ENCODE data around the gene KCNC1. TPM values are rescaled to one million over a fixed set of nuclear protein-coding genes. Genes with fewer than 3 reads are reported as not detected.

Gene KCNC1
- total RNA-seq, 2 donors from 2014 or later: not detected

DNA sequence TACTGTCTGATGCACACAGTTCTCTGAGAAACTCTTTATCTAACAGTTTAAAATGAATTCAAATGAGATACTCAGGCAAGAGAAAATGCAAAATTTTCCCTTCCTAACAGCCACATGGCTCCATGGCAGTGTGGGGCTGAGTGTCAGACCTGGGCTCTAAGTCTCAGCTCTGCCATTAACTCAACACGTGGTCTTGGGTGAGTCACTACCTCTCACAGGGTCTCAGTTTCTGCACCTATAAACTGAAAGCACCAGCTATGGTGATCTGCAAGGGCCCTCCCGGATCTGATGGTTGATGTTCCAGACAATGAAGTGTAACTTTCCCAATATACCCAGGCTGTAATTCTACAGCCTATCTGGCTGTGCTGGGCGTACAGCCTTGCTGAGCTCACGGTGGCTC lies 70.5 kb downstream of the KCNC1 start:
- TF ChIP-seq, protein P1, sequence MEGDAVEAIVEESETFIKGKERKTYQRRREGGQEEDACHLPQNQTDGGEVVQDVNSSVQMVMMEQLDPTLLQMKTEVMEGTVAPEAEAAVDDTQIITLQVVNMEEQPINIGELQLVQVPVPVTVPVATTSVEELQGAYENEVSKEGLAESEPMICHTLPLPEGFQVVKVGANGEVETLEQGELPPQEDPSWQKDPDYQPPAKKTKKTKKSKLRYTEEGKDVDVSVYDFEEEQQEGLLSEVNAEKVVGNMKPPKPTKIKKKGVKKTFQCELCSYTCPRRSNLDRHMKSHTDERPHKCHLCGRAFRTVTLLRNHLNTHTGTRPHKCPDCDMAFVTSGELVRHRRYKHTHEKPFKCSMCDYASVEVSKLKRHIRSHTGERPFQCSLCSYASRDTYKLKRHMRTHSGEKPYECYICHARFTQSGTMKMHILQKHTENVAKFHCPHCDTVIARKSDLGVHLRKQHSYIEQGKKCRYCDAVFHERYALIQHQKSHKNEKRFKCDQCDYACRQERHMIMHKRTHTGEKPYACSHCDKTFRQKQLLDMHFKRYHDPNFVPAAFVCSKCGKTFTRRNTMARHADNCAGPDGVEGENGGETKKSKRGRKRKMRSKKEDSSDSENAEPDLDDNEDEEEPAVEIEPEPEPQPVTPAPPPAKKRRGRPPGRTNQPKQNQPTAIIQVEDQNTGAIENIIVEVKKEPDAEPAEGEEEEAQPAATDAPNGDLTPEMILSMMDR (IDR thresholded peaks at IDR 0.05): no peak
- Histone ChIP-seq H3K27ac (no peak overlapping the region), H3K4me1 (peaks cover 0 to 18% of the 10 kb centered on the region in 2 donors), H3K9me3 (no peaks in the 10 kb centered on the region), H3K36me3 (no peaks in the 10 kb centered on the region), H3K4me3 (no peak overlapping the region), H3K27me3 (no peaks in the 10 kb centered on the region)
- DNase-seq (ENCODE audit: low spot score): no peak

GRCh38 chr11:17805873-17806272 lies 71.3 kb downstream of the KCNC1 start:
- Histone ChIP-seq H3K36me3 (no peaks in the 10 kb centered on the region), H3K4me1 (peaks cover 0 to 24% of the 10 kb centered on the region in 2 donors), H3K27ac (peak overlapping the region; percentile 18 to 28), H3K9me3 (no peaks in the 10 kb centered on the region), H3K27me3 (no peaks in the 10 kb centered on the region), H3K4me3 (no peak overlapping the region)
- no peak for DNase-seq (ENCODE audit: low spot score)
- TF ChIP-seq, protein P1 (IDR thresholded peaks at IDR 0.05): no peak

GRCh38 chr11:17807034-17807433 lies 72.5 kb downstream of the KCNC1 start:
- TF ChIP-seq, protein P1 (IDR thresholded peaks at IDR 0.05): no peak
- no peaks in the 10 kb centered on the region for H3K36me3 ChIP-seq
- no peak overlapping the region for H3K27ac ChIP-seq
- H3K4me1 ChIP-seq: peaks cover 0 to 28% of the 10 kb centered on the region in 2 donors
- H3K27me3 ChIP-seq: no peaks in the 10 kb centered on the region
- H3K4me3 ChIP-seq: no peak overlapping the region
- H3K9me3 ChIP-seq: no peaks in the 10 kb centered on the region
- DNase-seq (ENCODE audit: low spot score): no peak

- Histone ChIP-seq H3K27me3 (no peaks in the 10 kb centered on the region), H3K27ac (no peak overlapping the region), H3K36me3 (no peaks in the 10 kb centered on the region), H3K9me3 (no peaks in the 10 kb centered on the region), H3K4me3 (no peak overlapping the region), H3K4me1 (peaks cover 0 to 33% of the 10 kb centered on the region in 2 donors)
- DNase-seq (ENCODE audit: low spot score): no peak
- TF ChIP-seq, protein P1 (IDR thresholded peaks at IDR 0.05): no peak
Observed at GRCh38 chr11:17810041-17810440, 75.5 kb downstream of the KCNC1 start.

GRCh38 chr11:17810746-17811145 lies 76.2 kb downstream of the KCNC1 start:
- TF ChIP-seq, protein P1 (IDR thresholded peaks at IDR 0.05): no peak
- DNase-seq (ENCODE audit: low spot score): no peak
- no peaks in the 10 kb centered on the region for H3K27me3 ChIP-seq
- no peak overlapping the region for H3K27ac ChIP-seq
- no peak overlapping the region for H3K4me3 ChIP-seq
- H3K36me3 ChIP-seq: no peaks in the 10 kb centered on the region
- H3K4me1 ChIP-seq: peaks cover 0 to 33% of the 10 kb centered on the region in 2 donors
- no peaks in the 10 kb centered on the region for H3K9me3 ChIP-seq

DNA sequence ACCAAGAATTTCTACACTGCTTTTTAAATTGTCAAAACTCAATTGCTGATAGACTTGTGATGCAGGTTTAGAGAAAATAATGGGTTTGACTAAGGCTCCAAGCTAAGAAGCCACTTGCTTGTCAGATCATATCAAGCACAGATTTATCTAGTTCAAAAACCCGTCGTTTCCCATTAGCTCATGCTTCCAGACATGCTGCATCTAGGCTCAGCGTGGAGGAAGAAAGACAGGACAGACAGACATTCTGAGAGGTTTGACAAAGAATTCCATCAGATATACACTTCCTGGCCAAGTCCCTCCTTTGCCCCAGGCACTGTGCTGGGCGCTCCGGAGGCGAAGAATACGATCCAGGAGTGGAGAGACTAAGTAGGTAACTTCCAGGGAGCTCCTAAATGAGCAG lies 76.8 kb downstream of the KCNC1 start:
- no peaks in the 10 kb centered on the region for H3K27me3 ChIP-seq
- no peak overlapping the region for H3K27ac ChIP-seq
- H3K4me1 ChIP-seq: peaks cover 0 to 33% of the 10 kb centered on the region in 2 donors
- H3K9me3 ChIP-seq: no peaks in the 10 kb centered on the region
- TF ChIP-seq, protein P1 (IDR thresholded peaks at IDR 0.05): no peak
- no peak for DNase-seq (ENCODE audit: low spot score)
- H3K4me3 ChIP-seq: no peak overlapping the region
- H3K36me3 ChIP-seq: no peaks in the 10 kb centered on the region
